NCI-H2171 (cell line): ENCODE measurements around the gene ENDOD1.
"Not testable (repeated sequence)": the region's sequence is repeated elsewhere in the genome, so short reads cannot be mapped to it uniquely, and the experiment has no call there.

Source experiments
- DNase-seq: peaks from one replicate; lab custom pipeline; 2025; lab: John Stamatoyannopoulos, UW

ENDOD1 gene

GRCh38 chr11:95103701-95104100 is 14.1 kb downstream of the ENDOD1 start:
- DNase-seq = no peak

GRCh38 chr11:95104121-95104830 is 14.6 kb downstream of the ENDOD1 start:
- DNase-seq = no peak

- peak; percentile 26 for DNase-seq
Observed at GRCh38 chr11:95104856-95105255, 15.2 kb downstream of the ENDOD1 start.

DNA sequence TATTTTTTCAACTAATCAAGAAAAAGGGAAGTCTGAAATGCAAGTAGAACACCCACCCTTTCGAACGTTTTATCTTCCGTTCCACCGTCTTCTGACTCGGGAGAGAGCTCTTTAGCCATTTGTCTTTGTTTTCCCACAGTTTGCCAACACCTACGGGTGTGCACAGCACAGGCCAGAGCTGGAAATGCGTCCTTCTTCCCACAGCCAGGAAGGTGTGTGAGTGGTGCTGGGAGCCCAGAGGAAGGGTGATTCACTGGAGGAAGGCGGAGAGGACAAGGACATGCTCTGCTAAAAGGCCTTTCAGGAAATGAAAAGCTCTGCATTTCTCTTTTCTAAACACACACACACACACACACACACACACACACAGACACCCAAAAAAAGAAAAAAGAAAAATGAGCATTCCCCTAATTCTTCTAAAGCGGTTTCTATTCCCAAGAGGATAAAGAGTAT is 18.5 kb downstream of the ENDOD1 start:
- no peak for DNase-seq

- no peak for DNase-seq
Observed at GRCh38 chr11:95108671-95109551, 19.3 kb downstream of the ENDOD1 start.

- DNase-seq = not testable (repeated sequence)
Observed at GRCh38 chr11:95111471-95111870, 21.8 kb downstream of the ENDOD1 start.

DNA sequence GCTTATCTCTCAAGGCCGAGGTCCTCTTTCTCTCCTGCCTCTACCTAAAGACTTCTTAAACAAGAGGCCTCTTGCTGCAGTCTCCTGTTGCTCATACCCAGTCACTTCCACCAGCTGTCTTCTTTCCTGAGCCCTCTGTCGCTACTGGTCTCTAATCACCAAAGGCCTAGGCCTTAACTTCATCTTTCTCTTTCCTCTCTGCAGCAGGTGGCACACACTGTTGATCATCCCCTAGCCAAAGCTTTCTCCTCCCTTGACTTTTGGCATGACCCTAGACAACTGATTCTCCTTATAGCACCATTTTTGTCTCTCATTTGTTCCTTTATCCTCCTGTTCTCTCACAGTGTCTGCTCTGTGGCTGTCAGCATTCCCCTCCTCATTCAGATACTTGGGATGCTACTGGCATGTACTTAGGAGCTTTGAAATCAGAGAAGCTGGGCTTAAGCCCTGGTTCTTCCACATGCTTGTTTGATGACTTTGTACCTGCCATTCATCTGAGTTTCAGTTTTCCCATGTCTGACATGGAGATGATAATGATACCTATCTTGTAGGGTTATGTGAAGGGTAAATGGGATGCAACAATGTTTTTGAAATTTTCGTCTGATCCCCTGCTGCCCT is 22.4 kb downstream of the ENDOD1 start:
- DNase-seq = no peak

DNA sequence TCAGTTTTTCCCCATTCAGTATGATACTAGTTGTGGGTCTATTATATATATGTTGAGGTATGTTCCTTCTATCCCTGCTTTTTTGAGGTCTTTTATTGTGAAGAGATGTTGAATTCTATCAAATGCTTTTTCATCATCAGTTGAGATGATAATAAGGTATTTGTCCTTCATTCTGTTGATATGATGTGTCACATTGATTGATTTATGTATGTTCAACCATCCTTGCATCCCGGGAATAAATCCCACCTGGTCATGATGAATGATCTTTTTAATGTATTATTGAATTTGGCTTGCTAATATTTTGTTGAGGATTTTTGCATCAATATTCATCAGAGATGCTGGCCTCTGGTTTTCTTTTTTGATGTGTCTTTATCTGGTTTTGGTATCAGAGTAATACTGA is 26.0 kb downstream of the ENDOD1 start:
- no peak for DNase-seq

DNA sequence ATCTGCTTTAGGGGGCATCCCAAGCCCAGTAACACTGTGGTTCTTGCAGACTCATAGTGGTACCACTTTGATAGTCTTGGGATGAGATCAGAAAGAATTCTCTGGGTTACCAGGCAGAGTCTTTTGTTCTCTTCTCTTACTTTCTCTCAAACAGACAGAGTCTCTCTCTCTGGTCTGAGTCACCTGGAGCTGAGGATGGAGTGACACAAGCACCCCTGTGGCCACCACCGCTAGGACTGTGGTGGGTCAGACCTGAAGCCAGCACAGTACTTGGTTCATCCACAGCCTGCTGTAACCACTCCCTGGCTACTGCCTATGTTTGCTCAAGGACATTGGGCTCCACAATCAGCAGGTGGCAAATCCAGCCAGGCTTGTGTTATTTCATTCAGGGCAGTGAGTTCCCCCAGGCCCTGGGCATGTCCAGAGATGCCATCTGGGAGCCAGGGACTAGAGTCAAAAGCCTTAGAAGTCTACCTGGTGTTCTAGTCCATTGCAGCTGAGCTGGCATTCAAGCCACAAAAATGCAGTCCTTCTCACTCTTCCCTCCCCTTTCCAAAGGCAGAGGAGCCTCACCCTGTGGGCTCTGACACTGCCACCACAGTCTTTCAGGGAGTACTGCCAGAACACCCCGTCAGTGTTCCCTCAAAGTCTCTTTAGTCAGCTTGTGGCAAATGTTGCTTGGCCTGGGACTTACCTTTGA is 29.9 kb downstream of the ENDOD1 start:
- DNase-seq = no peak

- peak; percentile 14 for DNase-seq
Observed at GRCh38 chr11:95121698-95122097, 32.1 kb downstream of the ENDOD1 start.

GRCh38 chr11:95123556-95123955 is 33.9 kb downstream of the ENDOD1 start:
- DNase-seq = no peak

DNA sequence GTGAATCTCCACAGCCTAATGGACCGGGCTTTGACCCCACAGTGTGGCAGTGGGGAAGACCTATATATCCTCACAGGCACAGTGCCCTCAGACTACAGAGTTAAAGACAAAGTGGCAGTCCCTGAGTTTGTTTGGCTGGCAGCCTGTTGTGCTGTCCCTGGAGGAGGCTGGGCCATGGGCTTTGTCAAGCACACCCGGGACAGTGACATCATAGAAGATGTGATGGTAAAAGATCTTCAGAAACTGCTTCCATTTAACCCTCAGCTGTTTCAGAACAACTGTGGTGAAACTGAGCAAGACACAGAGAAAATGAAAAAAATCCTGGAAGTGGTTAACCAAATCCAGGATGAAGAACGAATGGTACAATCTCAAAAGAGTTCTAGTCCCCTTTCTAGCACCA is 39.0 kb downstream of the ENDOD1 start:
- DNase-seq = no peak

GRCh38 chr11:95132956-95133355 is 43.3 kb downstream of the ENDOD1 start:
- DNase-seq = no peak

DNA sequence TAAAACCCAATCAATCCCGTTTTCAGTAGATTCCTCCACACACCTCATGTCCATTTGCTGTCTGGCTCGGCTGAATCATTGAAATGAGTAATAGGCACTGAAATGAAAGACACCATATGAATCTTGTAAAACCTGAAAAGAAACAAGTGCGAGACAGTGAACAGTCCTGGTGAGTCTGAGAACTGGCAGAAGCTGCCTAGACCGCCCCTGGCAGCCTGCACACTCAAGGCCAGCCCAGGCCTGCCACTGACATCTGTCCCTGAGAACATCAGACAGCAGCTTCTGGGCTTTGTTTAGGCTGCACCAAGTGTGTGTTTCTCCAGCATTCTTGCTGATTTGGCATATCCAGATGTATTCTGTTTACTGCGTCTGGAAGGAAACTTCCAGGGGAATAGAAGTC is 44.8 kb downstream of the ENDOD1 start:
- peak; percentile 91 for DNase-seq

DNA sequence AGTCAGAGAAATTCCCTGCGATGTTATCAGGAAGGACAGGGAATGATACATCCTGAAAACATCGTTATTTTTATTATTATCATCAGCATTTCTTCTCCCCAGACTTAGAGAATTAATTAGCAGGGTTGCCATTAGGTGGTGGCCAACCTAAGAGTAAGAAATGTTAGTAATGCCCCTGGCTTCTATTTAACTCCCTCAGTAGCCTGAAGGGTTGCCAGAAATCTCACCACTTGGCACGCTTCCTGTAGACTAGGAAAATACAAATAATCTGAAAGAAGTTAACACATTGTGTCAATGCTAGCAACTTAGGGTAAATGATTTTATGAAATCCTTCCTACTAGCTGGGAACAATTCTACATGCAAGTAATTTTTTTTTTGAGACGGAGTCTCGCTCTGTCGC is 45.5 kb downstream of the ENDOD1 start:
- no peak for DNase-seq

- no peak for DNase-seq
Observed at GRCh38 chr11:95135880-95136279, 46.2 kb downstream of the ENDOD1 start.

DNA sequence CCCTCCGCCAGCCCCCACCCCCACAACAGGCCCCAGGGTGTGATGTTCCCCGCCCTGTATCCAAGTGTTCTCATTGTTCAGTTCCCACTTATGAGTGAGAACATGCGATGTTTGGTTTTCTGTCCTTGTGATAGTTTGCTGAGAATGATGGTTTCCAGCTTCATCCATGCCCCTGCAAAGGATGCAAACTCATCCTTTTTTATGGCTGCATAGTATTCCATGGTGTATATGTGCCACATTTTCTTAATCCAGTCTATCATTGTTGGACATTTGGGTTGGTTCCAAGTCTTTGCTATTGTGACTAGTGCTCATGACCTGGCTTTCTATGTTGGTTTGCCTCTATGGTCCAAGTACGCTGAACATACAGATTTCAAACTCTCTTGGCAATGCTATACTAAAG is 47.1 kb downstream of the ENDOD1 start:
- not testable (repeated sequence) for DNase-seq

DNA sequence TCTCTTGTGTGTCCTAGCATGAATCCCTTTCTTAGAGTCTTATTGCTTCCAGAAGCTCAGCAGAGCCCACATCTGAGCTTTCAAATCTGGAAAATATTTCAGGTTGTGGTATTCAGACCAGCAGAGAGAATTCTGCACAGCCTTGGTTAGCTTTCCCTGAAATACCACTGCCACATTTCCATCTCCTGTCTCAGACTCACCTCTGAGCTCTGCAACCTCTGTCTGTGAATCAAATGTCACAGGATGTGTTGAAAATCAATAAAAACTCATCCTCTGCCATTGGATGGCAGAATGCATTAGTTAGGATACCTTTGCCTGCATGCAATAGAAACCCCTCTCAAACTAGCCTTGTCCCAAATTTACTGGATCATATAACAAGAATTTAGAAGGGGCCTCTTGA is 47.7 kb downstream of the ENDOD1 start:
- DNase-seq = no peak

- DNase-seq = no peak
Observed at GRCh38 chr11:95138448-95138847, 48.8 kb downstream of the ENDOD1 start.

DNA sequence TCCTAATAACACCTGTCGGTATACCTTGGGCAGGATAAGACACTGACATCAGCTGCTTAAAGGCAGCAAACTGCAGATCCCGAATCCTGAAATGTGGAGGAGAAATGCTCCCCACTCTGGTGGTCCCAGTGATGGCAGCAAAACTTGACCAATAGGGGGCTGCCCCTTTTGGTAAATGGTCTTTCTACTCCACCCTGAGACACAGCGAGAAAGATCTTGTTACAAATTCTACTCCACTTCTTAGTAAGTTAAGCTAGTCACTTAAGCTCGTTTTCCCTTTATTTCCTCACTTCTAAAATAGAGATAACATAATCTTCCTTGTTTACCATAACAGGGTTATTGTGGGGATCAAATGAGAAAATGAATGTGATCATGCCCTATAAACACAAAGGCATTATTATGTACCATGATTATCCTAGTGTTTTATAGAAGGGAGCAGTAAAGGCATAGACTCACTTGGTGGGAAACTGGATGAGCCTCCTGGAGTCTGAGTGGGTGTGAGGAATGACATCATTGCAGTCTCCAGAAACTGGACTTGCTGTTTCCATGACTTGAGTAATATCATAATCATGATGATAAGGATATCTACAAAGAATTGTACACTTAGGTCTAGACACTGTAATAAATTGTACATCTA is 50.9 kb downstream of the ENDOD1 start:
- DNase-seq = no peak

DNA sequence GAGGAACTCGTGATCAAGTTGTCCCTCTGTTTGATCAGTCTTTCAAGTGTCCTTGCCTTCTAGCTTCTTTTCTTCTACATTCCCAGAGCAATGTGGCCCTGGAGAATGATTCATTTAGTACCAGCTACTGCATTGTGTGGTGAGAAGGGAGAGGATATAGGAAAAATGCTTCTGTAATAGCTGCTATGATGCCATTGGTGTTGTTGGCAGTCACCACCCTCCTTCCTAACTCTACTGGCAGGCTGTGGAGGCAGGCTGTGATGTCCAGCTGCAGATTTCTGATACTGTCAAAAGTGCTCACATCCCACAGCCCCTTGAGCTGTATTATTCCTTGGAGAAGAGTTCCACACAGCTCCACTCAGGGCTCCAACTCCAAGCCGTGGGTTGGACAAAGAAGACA is 52.8 kb downstream of the ENDOD1 start:
- DNase-seq = no peak
